GM19240 (cell line): ENCODE results near the gene PAIP1.
"Not testable (repeated sequence)": the region's sequence is repeated elsewhere in the genome, so short reads cannot be mapped to it uniquely, and the experiment has no call there.

ENCODE experiments used
- DNase-seq: peaks from one replicate; pipeline ENCODE4 v3.0.0; 2011; ENCODE audit warnings: low spot score; ENCODE audit not compliant: insufficient read length

Gene PAIP1

GRCh38 chr5:43571237-43571636, 14.4 kb upstream of the PAIP1 start:
- DNase-seq = no peak

GRCh38 chr5:43570450-43571158, 13.7 kb upstream of the PAIP1 start:
- DNase-seq = no peak

DNA sequence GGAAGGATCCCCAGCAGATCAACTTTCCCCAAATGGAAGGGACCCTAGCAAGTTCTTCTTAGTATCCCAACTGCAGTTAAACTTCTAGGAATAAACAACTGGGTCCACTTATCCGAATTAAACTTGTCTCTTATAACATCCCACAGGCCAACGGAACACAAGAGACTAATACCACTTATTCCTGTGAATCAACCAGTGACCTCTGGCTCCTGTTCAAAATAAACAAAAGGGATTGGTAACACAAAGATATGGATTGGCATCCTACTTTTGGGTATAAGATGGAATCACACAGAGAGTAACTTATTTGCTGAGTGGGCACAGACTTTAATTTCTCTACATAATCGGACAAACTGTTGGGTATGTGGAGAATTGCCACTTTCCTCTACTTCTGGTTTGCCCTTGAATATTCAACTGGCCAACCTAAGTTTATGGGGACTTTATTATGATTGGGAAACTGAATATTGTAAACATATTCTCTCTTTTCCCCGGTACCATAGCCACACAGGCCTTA, 12.4 kb upstream of the PAIP1 start:
- no peak for DNase-seq

- DNase-seq = no peak
These were observed 11.1 kb upstream of the PAIP1 start for GRCh38 chr5:43567967-43568366.

DNA sequence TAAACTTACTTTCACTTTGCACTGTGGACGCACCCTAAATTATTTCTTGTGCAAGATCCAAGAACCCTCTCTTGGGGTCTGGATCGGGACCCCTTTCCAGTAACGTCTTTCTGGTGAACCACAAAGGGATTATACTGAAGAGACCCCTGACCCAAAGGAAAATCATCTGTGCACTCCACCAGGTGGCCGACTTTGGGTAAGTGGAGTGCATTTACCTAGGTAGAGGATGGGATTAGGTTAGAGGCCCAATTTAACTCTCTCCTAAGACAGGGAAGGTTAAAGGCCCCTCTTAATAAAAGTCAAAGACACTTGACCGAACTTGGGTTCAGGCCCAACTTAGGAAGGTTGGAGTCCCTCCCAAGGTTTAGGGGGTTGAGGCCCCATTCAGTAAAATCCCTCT, 8.2 kb upstream of the PAIP1 start:
- DNase-seq = no peak

DNA sequence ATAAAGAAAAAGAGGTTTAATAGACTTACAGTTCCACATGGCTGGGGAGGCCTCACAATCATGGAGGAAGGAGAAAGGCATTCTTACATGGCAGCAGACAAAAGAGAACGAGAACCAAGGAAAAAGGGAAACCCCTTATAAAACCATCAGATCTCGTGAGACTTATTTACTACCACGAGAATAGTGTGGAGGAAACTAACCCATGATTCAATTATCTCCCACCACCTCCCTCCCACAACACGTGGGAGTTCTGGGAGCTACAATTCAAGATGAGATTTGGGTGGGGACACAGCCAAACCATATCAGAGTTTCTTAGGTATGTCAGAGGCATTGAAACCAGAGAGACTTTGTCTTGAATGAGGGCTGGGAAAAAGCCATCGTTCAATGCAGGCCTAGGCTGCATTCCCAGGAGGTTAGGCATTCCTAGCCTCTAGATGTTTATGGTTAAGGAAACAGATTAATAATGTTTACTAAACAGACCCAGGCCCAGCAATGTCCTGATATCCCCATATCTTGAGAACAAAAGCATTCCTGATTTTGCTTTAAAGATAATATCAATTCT, 7.5 kb upstream of the PAIP1 start:
- no peak for DNase-seq

DNA sequence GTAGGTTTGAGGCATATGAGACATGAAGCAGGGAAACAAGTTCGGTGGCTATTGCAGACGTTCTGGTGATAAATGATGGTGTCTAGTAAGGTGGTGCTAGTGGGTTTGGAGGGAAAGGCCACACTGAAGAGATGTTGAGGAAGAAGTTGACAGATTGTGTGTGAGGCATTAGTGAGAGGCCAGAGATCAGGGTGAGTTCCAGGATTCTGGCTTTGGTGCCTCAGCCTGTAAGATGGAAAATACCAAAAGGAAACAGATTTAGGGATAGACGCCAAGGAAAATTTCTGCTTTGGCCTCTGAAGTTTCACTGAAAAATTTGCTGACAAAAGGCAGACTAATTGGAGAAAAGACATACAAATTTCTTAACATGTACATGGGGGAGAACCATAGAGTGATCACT, 6.4 kb upstream of the PAIP1 start:
- DNase-seq = no peak

DNA sequence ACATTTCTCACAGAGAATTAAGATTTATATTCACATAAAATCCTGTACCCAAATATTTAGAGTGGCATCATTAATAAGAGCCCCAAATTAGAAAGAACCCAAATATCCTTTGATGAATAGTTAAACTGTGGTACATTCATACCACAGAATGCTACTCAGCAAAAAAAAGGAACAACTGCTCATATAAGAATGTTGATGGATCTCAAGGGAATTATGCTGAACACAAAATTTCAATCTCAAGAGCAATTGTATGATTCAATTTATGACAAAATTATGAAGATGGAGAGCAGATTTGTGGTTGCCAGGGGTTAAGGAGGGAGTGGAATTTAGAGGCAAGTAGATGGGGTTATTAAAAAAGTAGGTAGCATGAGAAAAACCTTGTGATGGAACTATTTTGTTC, 4.5 kb upstream of the PAIP1 start:
- DNase-seq = no peak

- DNase-seq = no peak
These were observed 3.3 kb upstream of the PAIP1 start for GRCh38 chr5:43560128-43560527.

GRCh38 chr5:43556607-43556856, 345 bp downstream of the PAIP1 start:
- not testable (repeated sequence) for DNase-seq

DNA sequence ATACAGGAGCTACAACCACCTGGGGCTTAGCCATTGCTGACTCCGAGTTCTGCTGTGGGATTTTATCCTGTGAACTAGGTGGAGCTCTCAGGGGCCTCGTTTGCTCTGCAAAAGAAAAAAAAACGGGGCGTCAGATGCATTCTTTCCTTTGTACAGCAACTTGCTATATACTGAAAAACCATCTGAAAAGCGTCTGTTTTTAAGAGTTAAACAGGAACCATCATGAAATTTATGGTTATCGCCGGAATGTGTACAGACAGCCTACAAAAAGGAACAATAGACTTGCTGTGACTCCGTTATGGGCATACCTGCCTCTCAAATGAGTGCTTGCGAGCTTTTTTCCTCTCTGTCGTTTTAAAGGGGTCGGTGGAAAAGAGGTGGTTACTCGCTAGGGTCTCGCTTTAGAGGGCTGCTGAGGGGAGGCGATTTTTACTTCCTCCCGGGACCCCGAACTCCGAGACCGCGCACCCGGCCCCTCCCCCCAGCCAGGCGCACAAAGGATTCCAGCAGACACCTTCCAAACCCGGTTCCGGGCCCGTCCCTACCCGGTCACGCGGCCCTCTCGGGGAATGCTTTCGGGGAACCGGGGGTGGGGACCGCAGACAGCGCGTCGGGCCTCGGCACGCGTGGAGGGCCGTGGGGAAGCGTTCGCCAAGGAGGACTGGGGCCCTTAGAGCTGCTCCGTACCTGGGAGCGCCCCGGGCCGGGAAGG, 826 bp downstream of the PAIP1 start:
- peak; percentile 15 for DNase-seq

GRCh38 chr5:43554497-43554896, 2.4 kb downstream of the PAIP1 start:
- no peak for DNase-seq

- DNase-seq = no peak
These were observed 3.5 kb downstream of the PAIP1 start for GRCh38 chr5:43553381-43553780.

GRCh38 chr5:43551731-43552130, 5.1 kb downstream of the PAIP1 start:
- DNase-seq = no peak

GRCh38 chr5:43549272-43549671, 7.6 kb downstream of the PAIP1 start:
- DNase-seq = not testable (repeated sequence)

DNA sequence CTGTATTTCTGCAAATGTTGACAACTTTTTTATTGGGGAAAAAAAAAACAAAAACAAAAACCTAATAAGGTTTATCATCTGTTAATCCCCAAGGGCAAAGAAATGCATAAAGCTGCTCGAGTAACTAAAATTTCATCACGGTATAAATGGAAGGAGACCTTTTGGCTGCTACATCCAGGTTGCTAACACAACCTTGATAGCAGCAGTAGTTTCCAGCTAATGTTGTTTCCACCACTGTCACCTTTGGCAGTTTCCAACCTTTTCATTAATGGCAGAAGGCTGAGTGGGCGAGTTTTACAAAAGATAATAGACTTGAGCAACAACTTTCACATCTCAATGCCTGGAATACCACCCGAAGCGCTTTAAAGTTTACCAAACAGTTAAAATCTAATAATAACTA, 8.5 kb downstream of the PAIP1 start:
- DNase-seq = no peak

GRCh38 chr5:43547532-43547931, 9.3 kb downstream of the PAIP1 start:
- DNase-seq = no peak

DNA sequence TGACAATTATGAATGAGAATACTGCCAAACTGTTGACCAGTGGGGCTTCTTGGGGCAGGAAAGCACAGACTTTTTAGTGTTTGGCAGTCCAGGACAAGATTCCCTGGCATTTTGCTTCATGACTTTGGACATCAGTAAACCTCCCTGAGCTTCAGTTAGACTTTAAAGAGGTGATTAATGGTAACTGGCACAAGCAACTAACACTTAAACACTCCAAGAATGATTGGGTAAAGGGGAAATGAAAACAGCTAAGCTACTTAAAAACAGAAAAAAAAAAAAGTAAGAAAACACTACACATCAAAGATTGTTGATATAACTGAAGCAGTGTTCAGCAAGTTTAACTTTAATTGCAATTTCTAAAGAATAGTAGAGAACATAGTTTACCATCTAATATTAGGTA, 13.4 kb downstream of the PAIP1 start:
- DNase-seq = no peak

DNA sequence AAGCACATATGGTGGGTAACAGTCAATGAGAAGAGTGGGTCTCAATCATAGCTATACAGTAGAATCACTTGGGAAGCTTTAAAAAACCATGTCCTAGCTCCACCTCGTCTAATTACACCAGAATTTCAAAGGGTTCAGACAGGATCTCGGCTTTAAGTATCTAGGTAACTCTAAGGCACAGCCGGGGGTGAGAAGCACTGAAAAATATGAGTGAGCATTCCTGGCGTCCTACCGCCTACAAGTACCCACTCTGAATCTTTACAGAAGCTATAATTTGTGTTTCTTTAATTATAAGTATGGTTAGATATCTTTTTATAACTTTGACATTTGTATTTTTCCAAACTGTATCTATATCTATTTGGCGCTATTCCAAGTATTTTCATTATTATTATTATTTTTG, 16.1 kb downstream of the PAIP1 start:
- no peak for DNase-seq

GRCh38 chr5:43536972-43537371, 19.9 kb downstream of the PAIP1 start:
- no peak for DNase-seq

GRCh38 chr5:43533646-43534045, 23.2 kb downstream of the PAIP1 start:
- no peak for DNase-seq

DNA sequence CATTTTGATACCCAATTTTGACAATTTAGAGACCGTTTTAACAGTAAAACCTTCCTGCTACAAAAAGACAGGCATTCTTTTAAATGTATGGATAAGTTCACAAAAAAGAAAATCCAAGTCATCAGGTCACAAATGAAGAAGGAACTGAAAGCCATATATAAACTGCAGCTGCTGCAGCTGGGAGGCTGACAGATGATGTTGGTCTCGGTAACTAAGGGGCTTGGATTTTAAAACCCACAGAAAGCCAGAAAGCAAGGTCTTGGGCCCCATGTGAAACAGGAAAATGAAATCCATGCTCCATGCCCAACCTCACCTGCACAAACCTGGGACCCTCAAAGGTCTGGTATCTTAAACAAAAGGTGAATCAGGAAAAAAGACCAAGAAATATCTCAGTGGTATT, 26.2 kb downstream of the PAIP1 start:
- no peak for DNase-seq

DNA sequence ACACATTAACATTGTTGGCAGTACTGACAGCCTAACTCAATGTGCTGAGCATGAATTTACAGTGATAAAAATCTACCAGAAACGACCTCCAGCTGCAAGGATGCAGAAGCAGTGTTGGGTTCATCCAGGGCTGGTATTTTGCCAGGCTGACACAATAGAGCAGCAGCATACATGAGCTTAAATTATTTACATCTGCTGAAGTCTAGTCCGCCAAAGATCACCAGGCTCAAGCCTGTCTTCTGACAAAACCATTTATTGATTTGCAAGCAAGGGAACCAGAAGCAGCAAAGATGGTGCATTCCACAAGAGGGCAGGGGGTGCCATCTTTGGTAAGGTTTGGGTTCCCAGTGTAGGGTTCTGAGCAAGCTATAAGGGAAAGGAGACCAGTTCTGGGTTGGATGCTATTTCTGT, 33.2 kb downstream of the PAIP1 start:
- no peak for DNase-seq
